ENCODE measurements around the gene CXorf65.

CXorf65 gene

DNA sequence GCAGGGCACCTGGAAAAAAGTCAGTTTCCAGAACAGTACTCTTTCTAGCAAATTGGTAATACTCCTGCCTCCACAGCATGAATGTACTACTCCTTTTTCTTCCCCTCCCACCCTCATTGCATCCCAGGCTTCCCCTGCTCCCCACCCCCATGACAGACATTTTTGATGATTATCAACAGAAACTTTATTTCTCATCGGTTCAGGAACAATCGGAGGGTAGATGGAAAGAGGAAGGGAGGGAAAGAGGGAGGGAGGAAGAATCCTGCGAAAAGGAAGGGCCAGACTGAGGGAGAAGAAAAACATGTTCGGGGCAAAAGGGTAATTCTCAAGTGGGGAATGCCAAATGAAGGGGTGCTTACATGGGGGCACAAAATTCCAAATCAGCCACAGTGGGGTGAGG lies 705 bp upstream of the CXorf65 start:
- DNase-seq (ENCODE audit: low spot score), result no peak

DNA sequence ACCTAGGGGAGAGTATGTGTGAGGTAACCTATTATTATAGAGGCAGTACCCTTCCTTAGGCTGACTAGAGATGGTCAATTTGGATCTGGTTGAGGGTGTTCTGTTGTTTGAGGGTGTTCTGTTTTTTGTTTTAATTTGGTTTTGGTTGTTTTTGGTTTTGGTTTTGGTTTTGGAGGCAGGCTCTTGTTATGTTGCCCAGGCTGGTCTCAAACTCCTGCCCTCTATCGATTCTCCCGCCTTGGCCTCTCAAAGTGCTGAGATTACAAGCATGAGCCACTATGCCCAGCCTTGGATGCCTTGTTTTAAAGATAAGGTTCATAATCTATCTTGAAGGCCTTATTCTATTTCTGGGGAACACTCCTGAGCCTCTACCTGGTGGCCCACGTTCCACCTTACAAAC lies 912 bp downstream of the CXorf65 start:
- DNase-seq (ENCODE audit: low spot score), result no peak

DNA sequence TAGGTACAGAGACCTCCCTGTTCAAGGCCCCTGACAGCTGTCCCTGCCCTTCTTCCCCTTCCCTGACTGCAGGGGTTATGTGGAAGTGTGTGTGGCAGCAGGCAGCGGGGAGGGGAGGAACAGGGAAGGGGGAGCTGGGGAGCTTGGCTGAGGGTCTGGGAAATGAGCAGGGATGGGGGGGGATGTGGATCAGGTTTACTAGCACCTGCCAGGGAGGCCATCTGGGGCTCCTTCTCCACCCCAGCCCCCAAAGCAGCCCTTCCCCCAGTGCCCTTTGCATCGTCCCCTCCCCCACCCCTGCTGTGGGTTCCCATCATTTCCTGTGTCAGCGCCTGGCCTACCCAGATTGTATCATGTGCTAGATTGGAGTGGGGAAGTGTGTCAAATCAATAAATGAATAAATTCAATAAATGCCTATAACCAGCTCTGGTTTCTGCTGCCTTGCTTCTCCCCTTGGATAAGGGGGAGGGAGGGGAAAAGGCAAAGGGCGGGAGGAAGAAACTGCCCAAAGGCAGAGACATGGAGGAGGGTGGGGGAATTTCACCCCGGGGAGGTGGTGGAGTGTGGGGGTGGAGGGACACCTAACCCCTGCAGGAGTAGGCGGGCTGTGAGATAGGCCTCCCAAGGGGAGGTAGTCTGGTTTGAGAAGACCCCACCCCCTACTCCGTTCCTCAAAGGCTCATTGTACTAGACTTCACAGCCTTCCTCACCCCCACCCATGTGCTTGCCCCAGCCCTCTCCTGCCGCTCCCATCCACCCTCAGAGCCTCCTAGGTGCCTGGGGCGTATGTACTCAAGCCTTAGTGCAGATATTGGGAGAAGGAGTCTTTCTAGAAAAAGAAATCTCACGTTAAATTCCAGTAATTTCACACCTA lies 3.2 kb downstream of the CXorf65 start:
- peak; percentile 81 for DNase-seq (ENCODE audit: low spot score)

DNA sequence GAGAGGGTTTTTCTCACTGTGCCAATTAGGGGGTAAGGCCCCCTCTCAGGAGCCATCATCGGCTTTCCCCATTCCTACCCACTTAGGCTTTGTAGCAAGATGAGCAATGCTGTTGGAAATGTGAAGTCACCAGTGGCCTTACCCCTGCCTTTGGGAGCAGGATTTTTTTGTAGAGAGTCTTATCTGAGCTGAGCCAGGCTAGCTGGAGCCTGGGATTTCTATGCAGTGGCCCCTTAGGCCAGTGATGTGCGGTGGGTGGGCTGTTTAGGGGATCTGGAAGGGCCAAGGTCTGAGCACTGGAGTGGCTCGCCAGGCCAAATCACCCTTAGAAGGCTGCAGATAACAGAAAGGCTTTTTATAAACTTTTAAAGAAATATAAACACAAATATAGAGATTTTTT lies 4.2 kb downstream of the CXorf65 start:
- DNase-seq (ENCODE audit: low spot score), result no peak

DNA sequence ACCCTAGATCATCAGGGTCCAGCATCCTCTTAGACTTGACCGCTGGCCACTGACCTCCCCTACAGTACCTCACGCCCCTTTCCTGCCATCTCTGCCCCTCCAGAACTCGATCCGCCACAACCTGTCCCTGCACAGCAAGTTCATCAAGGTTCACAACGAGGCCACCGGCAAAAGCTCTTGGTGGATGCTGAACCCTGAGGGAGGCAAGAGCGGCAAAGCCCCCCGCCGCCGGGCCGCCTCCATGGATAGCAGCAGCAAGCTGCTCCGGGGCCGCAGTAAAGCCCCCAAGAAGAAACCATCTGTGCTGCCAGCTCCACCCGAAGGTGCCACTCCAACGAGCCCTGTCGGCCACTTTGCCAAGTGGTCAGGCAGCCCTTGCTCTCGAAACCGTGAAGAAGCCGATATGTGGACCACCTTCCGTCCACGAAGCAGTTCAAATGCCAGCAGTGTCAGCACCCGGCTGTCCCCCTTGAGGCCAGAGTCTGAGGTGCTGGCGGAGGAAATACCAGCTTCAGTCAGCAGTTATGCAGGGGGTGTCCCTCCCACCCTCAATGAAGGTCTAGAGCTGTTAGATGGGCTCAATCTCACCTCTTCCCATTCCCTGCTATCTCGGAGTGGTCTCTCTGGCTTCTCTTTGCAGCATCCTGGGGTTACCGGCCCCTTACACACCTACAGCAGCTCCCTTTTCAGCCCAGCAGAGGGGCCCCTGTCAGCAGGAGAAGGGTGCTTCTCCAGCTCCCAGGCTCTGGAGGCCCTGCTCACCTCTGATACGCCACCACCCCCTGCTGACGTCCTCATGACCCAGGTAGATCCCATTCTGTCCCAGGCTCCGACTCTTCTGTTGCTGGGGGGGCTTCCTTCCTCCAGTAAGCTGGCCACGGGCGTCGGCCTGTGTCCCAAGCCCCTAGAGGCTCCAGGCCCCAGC lies 5.7 kb downstream of the CXorf65 start:
- DNase-seq (ENCODE audit: low spot score), result no peak

DNA sequence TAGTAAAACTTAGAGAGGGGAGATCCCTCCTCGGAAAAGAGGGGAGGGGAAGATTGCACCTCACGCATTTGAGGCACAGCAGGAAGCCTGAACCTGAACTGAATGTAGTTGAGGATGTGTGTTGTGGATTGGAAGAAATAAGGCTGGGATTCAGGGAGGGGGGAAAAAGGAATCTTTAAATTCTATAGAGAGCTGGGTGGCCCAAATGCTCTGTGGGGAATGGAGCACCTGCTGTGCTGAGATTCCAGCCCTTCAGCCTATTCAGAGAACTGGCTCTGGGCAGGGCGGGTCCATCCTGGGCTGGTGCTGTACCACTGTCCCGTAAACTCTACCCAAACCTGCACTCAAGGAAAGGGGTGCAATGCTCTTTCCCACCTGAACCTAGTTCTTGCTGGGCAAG lies 6.8 kb downstream of the CXorf65 start:
- DNase-seq (ENCODE audit: low spot score), result no peak

DNA sequence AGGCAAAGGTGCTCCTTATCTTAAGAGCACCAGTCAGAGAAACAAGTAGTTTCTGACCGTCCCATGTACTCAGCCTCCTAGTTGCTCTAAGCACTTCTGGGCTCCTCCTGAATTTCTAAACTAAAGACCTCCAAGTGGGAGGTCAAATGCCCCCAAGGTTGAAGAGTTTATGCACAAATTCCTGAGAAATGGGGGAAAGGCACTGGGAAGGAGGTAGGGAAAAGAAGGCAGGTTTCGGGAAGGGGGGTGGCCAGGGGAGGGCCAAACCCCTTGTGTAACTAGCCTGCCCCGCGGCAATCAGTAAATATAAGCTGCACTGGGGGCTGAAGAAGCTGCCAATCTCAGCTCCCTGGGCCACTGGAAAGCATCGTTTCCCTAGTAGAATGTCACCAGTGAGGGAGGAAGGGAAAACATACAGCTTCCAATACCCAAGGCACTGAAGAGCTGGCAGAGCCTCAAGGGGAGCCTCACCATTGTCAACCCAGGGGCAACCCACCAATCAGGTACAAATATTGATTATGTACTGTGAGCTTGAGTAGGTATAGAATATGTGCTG lies 7.5 kb downstream of the CXorf65 start:
- DNase-seq (ENCODE audit: low spot score), result no peak

DNA sequence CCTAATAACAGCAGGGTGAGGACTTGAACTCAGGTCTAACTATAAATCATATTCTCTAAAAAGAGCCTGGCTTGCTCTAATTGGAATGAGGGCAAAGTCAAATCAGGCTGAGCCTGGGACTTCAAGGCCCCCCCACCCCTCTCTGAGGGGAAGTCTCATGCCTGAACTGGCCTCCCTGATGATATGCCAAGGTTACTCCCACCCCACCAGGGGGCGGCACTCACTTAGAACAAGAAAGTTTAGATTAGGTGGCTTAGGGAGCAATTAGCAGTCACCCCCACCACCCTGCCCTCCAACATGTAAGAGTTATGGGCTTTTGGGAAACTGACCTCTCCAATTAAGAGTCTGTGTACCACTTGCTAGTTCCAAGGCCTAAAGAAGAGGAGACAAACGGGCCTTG lies 8.2 kb downstream of the CXorf65 start:
- DNase-seq (ENCODE audit: low spot score), result peak; percentile 46

DNA sequence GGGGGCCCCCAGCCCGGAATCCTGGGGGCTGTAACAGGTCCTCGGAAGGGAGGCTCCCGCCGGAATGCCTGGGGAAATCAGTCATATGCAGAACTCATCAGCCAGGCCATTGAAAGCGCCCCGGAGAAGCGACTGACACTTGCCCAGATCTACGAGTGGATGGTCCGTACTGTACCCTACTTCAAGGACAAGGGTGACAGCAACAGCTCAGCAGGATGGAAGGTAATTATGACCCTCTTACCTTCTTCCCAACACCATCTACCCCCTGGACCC lies 9.8 kb downstream of the CXorf65 start:
- no peak for DNase-seq (ENCODE audit: low spot score)

DNA sequence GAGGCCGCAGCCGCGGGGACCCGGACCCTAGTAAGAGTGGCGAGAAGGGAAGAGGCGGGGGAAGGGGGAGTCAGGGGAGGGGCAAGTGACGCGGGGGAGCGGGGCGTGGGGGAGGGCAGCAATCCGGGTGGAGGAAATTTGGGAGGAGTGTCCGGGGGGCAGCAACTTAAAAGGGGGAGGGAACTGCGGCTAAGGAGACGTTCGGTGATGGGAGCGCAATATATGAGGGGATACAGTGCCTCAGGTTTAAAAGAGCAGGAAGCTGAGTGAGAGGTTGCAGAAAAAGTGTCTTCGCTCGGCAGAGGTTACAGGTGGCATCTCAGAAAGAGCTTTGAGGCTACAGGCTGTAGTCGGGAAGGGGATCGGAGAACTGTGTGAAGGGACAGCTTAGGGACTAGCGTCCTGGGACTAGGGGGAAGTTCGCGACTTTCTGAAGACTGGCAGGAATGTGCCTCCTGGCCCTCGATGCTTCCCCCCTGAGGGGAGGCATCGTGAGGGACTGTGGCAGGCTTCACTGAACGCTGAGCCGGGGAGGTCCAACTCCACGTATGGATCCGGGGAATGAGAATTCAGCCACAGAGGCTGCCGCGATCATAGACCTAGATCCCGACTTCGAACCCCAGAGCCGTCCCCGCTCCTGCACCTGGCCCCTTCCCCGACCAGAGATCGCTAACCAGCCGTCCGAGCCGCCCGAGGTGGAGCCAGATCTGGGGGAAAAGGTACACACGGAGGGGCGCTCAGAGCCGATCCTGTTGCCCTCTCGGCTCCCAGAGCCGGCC lies 10.4 kb downstream of the CXorf65 start:
- DNase-seq (ENCODE audit: low spot score), result no peak

DNA sequence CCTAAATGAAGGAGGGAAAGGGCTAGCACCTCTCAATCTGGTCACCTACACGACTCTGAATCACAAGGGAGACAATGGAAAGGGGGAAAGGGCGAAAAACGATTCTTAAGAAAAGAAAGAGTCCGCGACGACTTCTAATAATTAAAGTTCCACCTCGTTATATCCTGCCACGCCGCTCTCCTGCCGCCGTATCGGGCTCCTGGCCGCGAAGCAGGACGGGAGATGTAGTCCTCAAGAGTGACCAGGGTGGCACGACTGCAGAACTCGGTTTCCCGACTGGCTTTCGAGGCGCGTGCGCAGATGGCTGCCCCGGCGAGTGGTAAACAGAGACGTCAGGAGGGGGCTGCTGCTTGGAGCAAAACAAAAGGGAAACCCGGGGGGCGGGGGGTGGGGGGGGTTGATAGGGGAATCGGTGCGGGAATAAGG lies 11.0 kb downstream of the CXorf65 start, which contains the start of gene FOXO4:
FOXO4 (plus strand) TSS at position 297 of the 426 bp plus-strand sequence. CDS start 678 bp downstream, outside the sequence.
- peak; percentile 93 for DNase-seq (ENCODE audit: low spot score)

DNA sequence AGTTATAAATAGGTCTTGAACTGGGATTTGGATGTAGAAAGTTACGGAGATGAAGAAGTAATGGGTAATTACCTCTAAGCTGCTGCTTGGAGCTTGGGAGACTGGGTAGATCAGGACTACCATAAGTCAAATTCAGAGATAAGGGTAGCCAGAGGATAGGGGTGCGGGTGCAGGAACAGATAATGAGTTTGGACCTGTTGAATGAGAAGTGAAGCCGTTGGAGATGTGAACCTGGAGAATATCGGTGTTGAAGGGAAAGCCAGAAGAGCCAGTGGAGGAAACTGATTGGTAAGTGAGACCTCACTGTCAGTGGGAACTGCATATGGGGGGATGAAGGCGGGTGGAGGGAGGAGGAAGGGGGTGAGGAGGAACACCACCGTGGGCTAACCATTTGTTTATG lies 11.5 kb downstream of the CXorf65 start:
- DNase-seq (ENCODE audit: low spot score), result no peak

DNA sequence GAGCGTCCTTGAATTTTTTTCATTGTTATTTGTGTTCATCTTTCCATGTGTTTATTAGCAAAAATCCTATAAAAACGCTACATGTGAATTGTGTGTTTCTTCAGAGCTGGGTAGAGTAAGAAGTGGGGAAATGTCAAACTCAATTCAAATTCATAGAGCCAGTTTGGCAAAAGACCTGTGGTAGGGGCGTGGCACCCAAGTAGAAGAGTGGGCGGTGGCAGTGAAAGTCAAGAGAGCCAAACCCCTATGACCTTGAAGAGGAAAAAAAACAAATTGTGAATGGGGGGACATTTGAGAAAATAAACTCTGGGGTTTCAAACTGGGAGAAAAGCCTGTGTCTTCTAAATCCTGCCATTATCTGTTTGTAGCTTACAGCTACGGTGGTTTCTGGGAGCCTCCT lies 15.3 kb downstream of the CXorf65 start:
- DNase-seq (ENCODE audit: low spot score), result no peak

DNA sequence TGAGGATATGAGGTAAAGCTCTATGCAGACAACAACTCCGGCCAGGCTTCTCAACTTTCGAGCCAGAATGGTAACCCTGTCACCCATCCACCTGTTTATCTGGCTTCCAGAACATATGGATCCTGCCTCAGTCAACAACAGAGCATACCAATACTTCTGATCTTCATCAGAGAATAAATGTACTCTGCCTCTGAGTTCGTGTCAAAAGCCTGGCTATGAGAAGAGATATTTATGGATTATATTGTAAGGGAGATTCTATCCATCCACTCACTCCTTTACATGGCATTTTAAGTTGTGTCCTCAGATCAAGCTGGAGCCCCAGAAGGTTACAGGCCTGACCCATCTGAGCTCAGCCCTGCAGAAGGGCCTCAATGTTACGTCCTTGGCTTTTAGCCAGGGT lies 20.6 kb downstream of the CXorf65 start:
- no peak for DNase-seq (ENCODE audit: low spot score)

DNA sequence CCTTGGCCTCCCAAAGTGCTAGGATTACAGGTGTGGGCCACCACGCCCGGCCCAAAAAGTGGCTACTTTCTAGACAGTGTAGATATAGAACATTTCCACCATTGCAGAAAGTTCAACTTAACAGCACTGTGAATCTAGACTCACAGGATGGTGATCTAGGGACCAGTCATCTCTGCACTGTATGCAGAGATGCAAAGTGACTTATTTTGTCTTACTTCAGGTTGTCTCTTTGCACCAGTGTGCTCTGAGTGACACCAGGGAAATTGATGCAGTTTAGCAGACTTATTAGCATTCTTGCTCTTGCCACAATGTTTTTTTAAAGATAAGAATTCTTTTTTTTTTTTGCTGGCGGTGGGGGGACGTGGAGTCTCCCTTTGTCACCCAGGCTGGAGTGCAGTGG lies 23.7 kb downstream of the CXorf65 start:
- DNase-seq (ENCODE audit: low spot score), result no peak

DNA sequence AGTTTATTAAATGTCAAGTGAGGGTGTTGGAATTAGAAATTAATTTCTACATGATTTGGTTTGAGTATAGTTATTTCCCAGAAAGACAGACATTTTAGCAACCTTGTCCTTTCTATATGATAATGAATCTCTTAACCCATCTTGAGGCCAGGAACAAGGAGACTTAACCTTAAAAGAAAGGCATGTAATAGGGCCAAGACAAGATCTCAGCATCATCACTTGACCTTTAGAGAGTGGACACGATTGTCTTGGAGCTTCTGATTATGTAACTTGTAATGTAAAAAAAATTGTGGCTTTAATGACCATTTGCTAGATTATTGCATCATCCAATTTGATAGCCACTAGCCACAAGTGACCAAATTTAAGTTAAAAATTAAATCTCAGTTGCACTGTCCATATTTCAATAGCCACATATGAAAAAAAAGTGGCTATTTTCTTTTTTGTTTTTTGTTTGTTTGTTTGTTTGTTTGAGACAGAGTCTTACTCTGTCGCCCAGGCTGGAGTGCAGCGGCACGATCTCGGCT lies 24.4 kb downstream of the CXorf65 start:
- no peak for DNase-seq (ENCODE audit: low spot score)

DNA sequence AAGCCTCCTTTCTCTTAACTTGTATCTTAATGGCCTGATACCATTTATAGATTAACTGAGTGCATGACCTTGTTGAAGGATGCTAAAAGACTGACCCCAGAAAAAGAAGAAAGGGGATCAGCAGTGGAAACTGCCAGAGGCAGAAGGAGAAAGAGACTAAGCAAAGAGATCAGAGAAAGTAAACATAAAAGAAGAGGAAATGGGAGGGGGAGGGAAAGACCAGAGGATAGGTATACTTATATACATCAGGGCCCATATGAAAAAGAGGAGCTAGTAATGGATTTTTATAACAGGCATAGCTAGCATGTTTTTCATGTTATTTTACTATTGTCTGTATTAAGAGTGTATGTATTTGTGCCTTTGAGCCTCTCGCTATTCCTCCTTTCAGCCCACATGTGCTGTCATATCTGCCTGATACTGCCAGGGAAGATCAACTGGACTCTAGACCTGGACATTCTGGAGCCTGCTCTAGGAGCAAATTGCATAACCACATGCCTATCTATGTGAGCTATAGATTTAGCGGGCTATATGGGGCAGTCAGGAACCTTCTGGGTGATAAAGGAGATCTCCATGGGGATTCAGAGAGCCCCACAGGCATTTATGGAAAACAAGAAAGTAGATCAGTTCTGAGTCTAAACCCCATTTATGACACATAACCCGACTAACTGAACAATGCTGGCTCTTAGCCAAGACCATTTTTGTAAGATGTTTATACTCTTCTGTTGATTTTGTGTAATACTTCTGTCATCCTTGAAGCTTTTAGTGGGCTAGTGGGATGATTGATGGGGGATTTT lies 25.0 kb downstream of the CXorf65 start:
- no peak for DNase-seq (ENCODE audit: low spot score)

DNA sequence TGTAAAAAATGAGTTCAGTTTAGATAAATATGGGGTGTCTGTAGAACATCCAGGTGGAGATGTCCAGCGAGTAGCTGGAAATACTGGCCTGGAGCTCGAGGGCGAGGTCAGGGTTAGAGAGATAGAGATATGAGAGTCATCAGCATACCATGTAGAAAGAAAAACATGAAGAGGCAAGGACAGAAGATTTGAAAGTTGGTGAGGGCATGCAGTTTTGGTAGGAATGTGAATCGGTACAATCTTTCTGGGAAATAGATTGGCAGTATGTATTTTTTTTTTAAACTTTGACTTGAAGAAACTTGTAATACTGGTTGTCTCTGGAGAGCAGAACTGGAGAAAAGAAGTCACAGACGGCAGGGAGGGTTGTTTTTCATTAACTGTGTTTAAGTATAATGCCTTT lies 36.0 kb downstream of the CXorf65 start:
- DNase-seq (ENCODE audit: low spot score), result no peak

DNA sequence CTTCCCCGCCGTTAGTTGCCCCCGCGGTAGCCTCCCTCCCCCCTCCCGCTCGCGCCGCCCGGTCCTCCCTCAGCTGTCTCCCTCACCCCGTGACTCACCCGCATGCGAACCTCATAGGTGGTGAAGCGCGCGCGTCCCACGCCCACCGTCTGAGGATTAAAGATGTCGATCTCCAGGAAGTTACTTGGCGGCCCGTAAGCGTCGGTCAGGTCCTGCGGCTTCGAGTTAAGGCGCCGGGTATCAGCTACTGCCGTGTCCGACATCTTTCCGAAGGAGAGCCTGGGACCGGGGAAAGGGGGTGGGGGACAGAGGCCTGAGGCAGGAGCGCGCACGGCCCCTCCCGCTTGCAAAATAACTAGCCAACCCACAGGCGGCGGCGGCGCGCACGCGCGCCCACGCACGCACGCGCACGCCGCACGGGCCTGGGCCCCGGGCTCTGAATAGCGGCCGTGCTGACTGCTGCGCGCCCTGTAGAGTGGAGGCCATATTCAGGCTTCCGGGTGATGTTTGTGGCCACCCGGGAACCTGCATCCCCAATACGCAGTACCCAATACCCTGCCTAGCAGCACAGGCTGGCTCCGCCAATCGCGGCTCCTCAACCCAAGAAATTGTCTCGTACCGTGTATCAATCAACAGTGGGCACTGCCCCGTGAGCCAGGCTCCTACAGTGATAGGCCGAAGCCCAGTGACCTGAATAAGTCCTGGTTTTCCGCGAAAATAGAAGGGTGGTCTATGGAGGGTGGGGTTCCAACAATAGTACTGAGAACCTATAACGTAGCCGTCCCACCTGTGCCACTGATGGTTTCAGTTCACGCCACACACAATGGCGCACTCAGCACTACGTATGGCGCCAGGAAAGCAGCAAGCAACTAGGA lies 38.3 kb downstream of the CXorf65 start, which contains the start of gene SNX12:
SNX12 (minus strand) TSS at position 291 of the 875 bp plus-strand sequence; CDS start at position 263, 28 bp downstream.
- DNase-seq (ENCODE audit: low spot score), result peak; percentile 89

DNA sequence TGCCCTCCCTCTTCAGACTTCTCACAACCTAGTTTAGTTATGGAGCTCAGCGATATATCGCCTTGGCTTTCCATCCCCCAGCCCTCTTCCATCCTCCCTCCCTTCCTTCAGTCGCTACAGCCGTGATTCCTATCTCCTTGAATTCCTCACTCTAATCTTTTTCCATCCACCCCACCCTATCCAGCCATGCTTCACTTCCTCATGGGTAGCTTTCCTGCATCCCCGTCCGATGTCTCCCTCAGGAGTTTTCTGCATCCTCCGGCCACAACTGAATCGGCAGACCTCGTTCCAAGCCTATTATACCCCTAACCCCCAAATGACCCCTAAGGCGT lies 38.9 kb downstream of the CXorf65 start:
- DNase-seq (ENCODE audit: low spot score), result no peak
